ENCODE results near the gene SBK2.

Gene SBK2

DNA sequence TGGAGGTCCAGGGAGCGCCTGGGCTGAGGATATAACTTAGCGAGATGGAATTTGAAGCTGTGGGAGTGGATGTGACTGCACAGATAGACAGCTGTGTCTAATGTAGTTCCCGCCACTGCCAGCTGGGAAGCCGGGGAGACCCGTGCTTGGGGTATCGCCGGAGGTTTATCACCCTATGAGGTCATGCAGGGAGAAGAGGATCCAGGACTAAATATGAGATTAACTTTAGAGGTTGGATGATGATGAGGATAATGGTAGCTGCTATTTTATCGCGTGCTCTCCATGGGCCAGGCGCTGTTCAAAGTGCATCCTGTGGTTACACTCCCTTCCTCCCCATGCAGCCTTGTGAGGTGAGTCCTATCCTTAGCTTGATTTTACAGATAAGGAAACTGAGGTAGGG lies 28.8 kb downstream of the SBK2 start:
- Histone ChIP-seq H3K27me3 (ENCODE audit: insufficient read depth, low read length, poor library complexity) (no peaks in the 10 kb centered on the region), H2AFZ (ENCODE audit: low read depth, low read length) (no peak overlapping the region), H3K4me1 (ENCODE audit: insufficient read depth, low read length) (peaks cover 17% of the 10 kb centered on the region), H3K4me2 (ENCODE audit: insufficient read depth, low read length) (no peak overlapping the region), H3K4me3 (ENCODE audit: low read depth in 1 of 2, low read length in 2 of 2) (no peak overlapping the region), H3K36me3 (ENCODE audit: insufficient read depth, low read length) (no peaks in the 10 kb centered on the region; the same call in 1 of the 2 replicates), H4K20me1 (ENCODE audit: insufficient read depth, low read length) (no peaks in the 10 kb centered on the region), H3K9ac (ENCODE audit: low read depth, low read length) (no peak overlapping the region), H3K27ac (ENCODE audit: low read length) (no peak overlapping the region), H3K9me3 (ENCODE audit: insufficient read depth, low read length, severe bottlenecking) (peaks cover 1% of the 10 kb centered on the region), H3K79me2 (ENCODE audit: insufficient read depth, low read length) (no peaks in the 10 kb centered on the region; the same call in 1 of the 2 replicates)
- no peak for ATAC-seq (ENCODE audit: insufficient read depth, low read depth)
- TF ChIP-seq, protein P1, sequence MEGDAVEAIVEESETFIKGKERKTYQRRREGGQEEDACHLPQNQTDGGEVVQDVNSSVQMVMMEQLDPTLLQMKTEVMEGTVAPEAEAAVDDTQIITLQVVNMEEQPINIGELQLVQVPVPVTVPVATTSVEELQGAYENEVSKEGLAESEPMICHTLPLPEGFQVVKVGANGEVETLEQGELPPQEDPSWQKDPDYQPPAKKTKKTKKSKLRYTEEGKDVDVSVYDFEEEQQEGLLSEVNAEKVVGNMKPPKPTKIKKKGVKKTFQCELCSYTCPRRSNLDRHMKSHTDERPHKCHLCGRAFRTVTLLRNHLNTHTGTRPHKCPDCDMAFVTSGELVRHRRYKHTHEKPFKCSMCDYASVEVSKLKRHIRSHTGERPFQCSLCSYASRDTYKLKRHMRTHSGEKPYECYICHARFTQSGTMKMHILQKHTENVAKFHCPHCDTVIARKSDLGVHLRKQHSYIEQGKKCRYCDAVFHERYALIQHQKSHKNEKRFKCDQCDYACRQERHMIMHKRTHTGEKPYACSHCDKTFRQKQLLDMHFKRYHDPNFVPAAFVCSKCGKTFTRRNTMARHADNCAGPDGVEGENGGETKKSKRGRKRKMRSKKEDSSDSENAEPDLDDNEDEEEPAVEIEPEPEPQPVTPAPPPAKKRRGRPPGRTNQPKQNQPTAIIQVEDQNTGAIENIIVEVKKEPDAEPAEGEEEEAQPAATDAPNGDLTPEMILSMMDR (IDR thresholded peaks at IDR 0.05; ENCODE audit: borderline replicate concordance, extremely low read depth, low read length, poor library complexity, severe bottlenecking) = no peak
- TF ChIP-seq EZH2 (IDR thresholded peaks at IDR 0.05; ENCODE audit: borderline replicate concordance, low read depth, low read length, severe bottlenecking) = no peak
- DNase-seq = no peak

DNA sequence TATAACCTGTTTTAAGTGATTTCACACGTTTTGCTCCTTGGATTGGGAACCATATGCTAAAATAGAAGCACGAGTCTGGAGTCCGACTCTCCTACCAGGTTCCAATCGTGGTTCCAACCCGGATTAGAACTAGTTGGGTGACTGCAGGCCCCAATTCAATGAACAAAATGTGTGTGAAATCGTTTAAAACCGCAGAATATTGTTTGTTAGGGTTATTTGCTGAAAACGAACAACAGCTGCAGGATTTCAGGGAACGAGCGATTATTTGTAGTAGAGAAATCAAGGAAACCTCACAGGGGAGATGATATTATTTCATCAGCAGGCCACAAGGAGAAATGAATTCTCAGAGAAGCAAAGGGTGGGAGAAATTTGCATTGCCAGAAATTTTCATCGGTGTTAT lies 32.0 kb downstream of the SBK2 start:
- no peaks in the 10 kb centered on the region for H3K27me3 ChIP-seq (ENCODE audit: insufficient read depth, low read length, poor library complexity)
- TF ChIP-seq, protein P1 (IDR thresholded peaks at IDR 0.05; ENCODE audit: borderline replicate concordance, extremely low read depth, low read length, poor library complexity, severe bottlenecking) = no peak
- TF ChIP-seq EZH2 (IDR thresholded peaks at IDR 0.05; ENCODE audit: borderline replicate concordance, low read depth, low read length, severe bottlenecking) = no peak
- no peak overlapping the region for H2AFZ ChIP-seq (ENCODE audit: low read depth, low read length)
- peaks cover 27% of the 10 kb centered on the region for H3K4me1 ChIP-seq (ENCODE audit: insufficient read depth, low read length)
- H3K9ac ChIP-seq (ENCODE audit: low read depth, low read length) = 0 out of 2 replicates have a peak overlapping the region, but pooled peaks have one; percentile 3
- ATAC-seq (ENCODE audit: insufficient read depth, low read depth) (no peak), DNase-seq (no peak)
- peaks cover 3% of the 10 kb centered on the region for H3K9me3 ChIP-seq (ENCODE audit: insufficient read depth, low read length, severe bottlenecking)
- no peak overlapping the region for H3K4me2 ChIP-seq (ENCODE audit: insufficient read depth, low read length)
- no peak overlapping the region for H3K4me3 ChIP-seq (ENCODE audit: low read depth in 1 of 2, low read length in 2 of 2)
- H4K20me1 ChIP-seq (ENCODE audit: insufficient read depth, low read length) = no peaks in the 10 kb centered on the region
- no peaks in the 10 kb centered on the region; the same call in 1 of the 2 replicates for H3K79me2 ChIP-seq (ENCODE audit: insufficient read depth, low read length)
- no peaks in the 10 kb centered on the region; the same call in 1 of the 2 replicates for H3K36me3 ChIP-seq (ENCODE audit: insufficient read depth, low read length)
- H3K27ac ChIP-seq (ENCODE audit: low read length) = no peak overlapping the region

DNA sequence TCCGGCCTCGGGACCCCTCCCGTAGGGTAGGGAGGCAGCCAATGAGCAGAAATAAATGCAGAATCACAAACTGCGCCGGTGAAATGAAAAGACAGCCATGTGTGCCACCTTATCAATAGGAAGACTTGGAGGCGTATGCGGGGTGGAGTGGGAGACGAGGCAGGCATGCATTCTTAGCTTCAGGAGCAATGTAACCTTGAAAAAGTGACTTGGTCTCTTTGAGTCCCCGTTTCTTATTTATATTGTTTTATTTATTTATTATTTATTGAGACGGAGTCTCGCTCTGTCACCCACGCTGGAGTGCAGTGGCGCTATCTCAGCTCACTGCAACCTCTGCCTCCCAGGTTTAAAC lies 32.7 kb downstream of the SBK2 start:
- ATAC-seq (ENCODE audit: insufficient read depth, low read depth) = no peak
- H3K79me2 ChIP-seq (ENCODE audit: insufficient read depth, low read length) = no peaks in the 10 kb centered on the region; the same call in 1 of the 2 replicates
- DNase-seq = no peak
- H3K36me3 ChIP-seq (ENCODE audit: insufficient read depth, low read length) = no peaks in the 10 kb centered on the region; the same call in 1 of the 2 replicates
- peaks cover 3% of the 10 kb centered on the region for H3K9me3 ChIP-seq (ENCODE audit: insufficient read depth, low read length, severe bottlenecking)
- TF ChIP-seq, protein P1 (IDR thresholded peaks at IDR 0.05; ENCODE audit: borderline replicate concordance, extremely low read depth, low read length, poor library complexity, severe bottlenecking) = no peak
- TF ChIP-seq EZH2 (IDR thresholded peaks at IDR 0.05; ENCODE audit: borderline replicate concordance, low read depth, low read length, severe bottlenecking) = no peak
- H4K20me1 ChIP-seq (ENCODE audit: insufficient read depth, low read length) = no peaks in the 10 kb centered on the region
- H3K4me1 ChIP-seq (ENCODE audit: insufficient read depth, low read length) = peaks cover 27% of the 10 kb centered on the region
- H2AFZ ChIP-seq (ENCODE audit: low read depth, low read length) = peak overlapping the region; percentile 100
- peak overlapping the region; percentile 31 to 61; a peak in 3 of 4 replicates for H3K4me3 ChIP-seq (ENCODE audit: low read depth in 1 of 2, low read length in 2 of 2)
- H3K27ac ChIP-seq (ENCODE audit: low read length) = peak overlapping the region; percentile 97
- peak overlapping the region; percentile 85 for H3K4me2 ChIP-seq (ENCODE audit: insufficient read depth, low read length)
- peak overlapping the region; percentile 65 for H3K9ac ChIP-seq (ENCODE audit: low read depth, low read length)
- H3K27me3 ChIP-seq (ENCODE audit: insufficient read depth, low read length, poor library complexity) = no peaks in the 10 kb centered on the region
